Measurements from ENCODE around the gene MX1. TPM values are rescaled to one million over a fixed set of nuclear protein-coding genes. Genes with fewer than 3 reads are reported as not detected.

The MX1 gene
- total RNA-seq, 1 experiment from 2014 or later: 2.0 TPM

GRCh38 chr21:41407541-41408460 lies 18.2 kb upstream of the MX1 start:
- TF ChIP-seq CEBPB (IDR thresholded peaks at IDR 0.05; ENCODE audit: low read depth) (no peak), TCF7L2 (IDR thresholded peaks at IDR 0.05; ENCODE audit: borderline replicate concordance, extremely low read depth, insufficient read depth, insufficient read length) (no peak), ELF1 (IDR thresholded peaks at IDR 0.05; ENCODE audit: borderline replicate concordance, low read depth) (no peak), EGR1 (IDR thresholded peaks at IDR 0.05; ENCODE audit: low read depth) (no peak)
- TF ChIP-seq, protein P1, sequence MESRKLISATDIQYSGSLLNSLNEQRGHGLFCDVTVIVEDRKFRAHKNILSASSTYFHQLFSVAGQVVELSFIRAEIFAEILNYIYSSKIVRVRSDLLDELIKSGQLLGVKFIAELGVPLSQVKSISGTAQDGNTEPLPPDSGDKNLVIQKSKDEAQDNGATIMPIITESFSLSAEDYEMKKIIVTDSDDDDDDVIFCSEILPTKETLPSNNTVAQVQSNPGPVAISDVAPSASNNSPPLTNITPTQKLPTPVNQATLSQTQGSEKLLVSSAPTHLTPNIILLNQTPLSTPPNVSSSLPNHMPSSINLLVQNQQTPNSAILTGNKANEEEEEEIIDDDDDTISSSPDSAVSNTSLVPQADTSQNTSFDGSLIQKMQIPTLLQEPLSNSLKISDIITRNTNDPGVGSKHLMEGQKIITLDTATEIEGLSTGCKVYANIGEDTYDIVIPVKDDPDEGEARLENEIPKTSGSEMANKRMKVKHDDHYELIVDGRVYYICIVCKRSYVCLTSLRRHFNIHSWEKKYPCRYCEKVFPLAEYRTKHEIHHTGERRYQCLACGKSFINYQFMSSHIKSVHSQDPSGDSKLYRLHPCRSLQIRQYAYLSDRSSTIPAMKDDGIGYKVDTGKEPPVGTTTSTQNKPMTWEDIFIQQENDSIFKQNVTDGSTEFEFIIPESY (IDR thresholded peaks at IDR 0.05; ENCODE audit: extremely low read depth, insufficient replicate concordance, low read length): no peak
- H3K27ac ChIP-seq (ENCODE audit: low read depth, low read length): no peak overlapping the region
- ATAC-seq: no peak
- CTCF ChIA-PET: no interaction called here
- H3K4me2 ChIP-seq (ENCODE audit: low read length): no peak overlapping the region
- no peak overlapping the region for H2AFZ ChIP-seq (ENCODE audit: low read depth, low read length, poor library complexity, severe bottlenecking)
- RAD21 ChIA-PET (ENCODE audit: low non-redundant PET in 1 of 2, low total read pairs in 2 of 2, uncharacterized antibody in 2 of 2, unreplicated experiment in 2 of 2): no interaction called here
- H3K9me2 ChIP-seq (ENCODE audit: insufficient read depth): no peaks in the 10 kb centered on the region
- no peak for DNase-seq (ENCODE audit: low read depth, low spot score)
- no peak overlapping the region for H3K4me3 ChIP-seq (replicated peaks in 1 of 2; ENCODE audit: low read depth in 1 of 2, low read length in 2 of 2)
- intact Hi-C loops (cut with micrococcal nuclease): no loop called here
- H3K9me3 ChIP-seq (ENCODE audit: control insufficient read depth in 1 of 2, insufficient read depth in 1 of 2, low read depth in 1 of 2, low read length in 2 of 2): no peaks in the 10 kb centered on the region
- peaks cover 21% of the 10 kb centered on the region for H3K27me3 ChIP-seq (ENCODE audit: insufficient read depth, low read length)
- H3K4me1 ChIP-seq (ENCODE audit: control insufficient read depth in 1 of 2, insufficient read depth in 2 of 2, low read length in 2 of 2): peaks cover 2 to 8% of the 10 kb centered on the region in 2 experiments; a peak in 3 of 4 replicates
- POLR2A ChIA-PET: no interaction called here
- H3K79me2 ChIP-seq (ENCODE audit: insufficient read depth, low read length): no peaks in the 10 kb centered on the region
- H3K36me3 ChIP-seq (ENCODE audit: control insufficient read depth in 1 of 2, insufficient read depth in 2 of 2, low read length in 2 of 2): no peaks in the 10 kb centered on the region
- no peak overlapping the region for H3K9ac ChIP-seq (ENCODE audit: low read length)
- BruUV-seq (replicated peaks): no TSS peak
- H4K20me1 ChIP-seq (ENCODE audit: insufficient read depth): no peaks in the 10 kb centered on the region

DNA sequence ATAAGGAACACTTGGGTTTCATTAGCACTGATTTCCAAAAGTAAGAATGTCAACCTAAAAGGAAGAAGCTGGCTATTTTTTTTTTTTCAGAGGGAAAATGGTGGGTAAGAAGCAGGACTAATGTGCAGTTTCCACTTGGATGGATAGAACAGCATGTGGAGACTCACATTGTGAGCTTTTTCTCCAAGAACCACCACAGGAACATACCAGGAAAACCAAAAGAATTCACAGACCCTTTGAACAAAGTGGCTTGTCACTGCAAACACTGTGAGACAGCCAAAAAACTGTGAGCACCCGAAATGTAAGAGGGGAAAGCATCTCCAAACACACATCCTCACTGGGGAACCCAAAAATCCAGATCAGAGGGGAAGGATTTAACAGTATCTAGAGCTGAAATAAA lies 15.7 kb upstream of the MX1 start:
- Histone ChIP-seq H3K9me2 (ENCODE audit: insufficient read depth) (no peaks in the 10 kb centered on the region), H3K4me1 (ENCODE audit: control insufficient read depth in 1 of 2, insufficient read depth in 2 of 2, low read length in 2 of 2) (peaks cover 2 to 8% of the 10 kb centered on the region in 2 experiments; a peak in 3 of 4 replicates), H3K9ac (ENCODE audit: low read length) (no peak overlapping the region), H3K4me3 (replicated peaks in 1 of 2; ENCODE audit: low read depth in 1 of 2, low read length in 2 of 2) (no peak overlapping the region), H3K27ac (ENCODE audit: low read depth, low read length) (no peak overlapping the region), H3K79me2 (ENCODE audit: insufficient read depth, low read length) (no peaks in the 10 kb centered on the region), H4K20me1 (ENCODE audit: insufficient read depth) (no peaks in the 10 kb centered on the region), H3K27me3 (ENCODE audit: insufficient read depth, low read length) (peaks cover 21% of the 10 kb centered on the region), H3K36me3 (ENCODE audit: control insufficient read depth in 1 of 2, insufficient read depth in 2 of 2, low read length in 2 of 2) (no peaks in the 10 kb centered on the region), H3K4me2 (ENCODE audit: low read length) (no peak overlapping the region), H3K9me3 (ENCODE audit: control insufficient read depth in 1 of 2, insufficient read depth in 1 of 2, low read depth in 1 of 2, low read length in 2 of 2) (no peaks in the 10 kb centered on the region), H2AFZ (ENCODE audit: low read depth, low read length, poor library complexity, severe bottlenecking) (no peak overlapping the region)
- ChIA-PET POLR2A (interaction anchor here (1.3 kb wide), 1 partner anchor 13 kb away, joined by 3 read pairs; no protein-coding TSS in a partner anchor), RAD21 (ENCODE audit: low non-redundant PET in 1 of 2, low total read pairs in 2 of 2, uncharacterized antibody in 2 of 2, unreplicated experiment in 2 of 2) (no interaction called here), CTCF (no interaction called here)
- intact Hi-C loops (cut with micrococcal nuclease): no loop called here
- no peak for DNase-seq (ENCODE audit: low read depth, low spot score)
- ATAC-seq: no peak
- no TSS peak for BruUV-seq (replicated peaks)
- TF ChIP-seq EZH2 (IDR thresholded peaks at IDR 0.05): no peak
- TF ChIP-seq, protein P2, sequence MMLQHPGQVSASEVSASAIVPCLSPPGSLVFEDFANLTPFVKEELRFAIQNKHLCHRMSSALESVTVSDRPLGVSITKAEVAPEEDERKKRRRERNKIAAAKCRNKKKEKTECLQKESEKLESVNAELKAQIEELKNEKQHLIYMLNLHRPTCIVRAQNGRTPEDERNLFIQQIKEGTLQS (IDR thresholded peaks at IDR 0.05): no peak
- TF ChIP-seq, protein P1 (IDR thresholded peaks at IDR 0.05; ENCODE audit: extremely low read depth, insufficient replicate concordance, low read length): no peak
- no peak for TF ChIP-seq RAD21 (IDR thresholded peaks at IDR 0.05; ENCODE audit: low read depth)
- TF ChIP-seq POLR2A (IDR thresholded peaks at IDR 0.05; ENCODE audit: borderline replicate concordance, extremely low read depth, insufficient read depth, insufficient read length): no peak
- TF ChIP-seq, protein P3, sequence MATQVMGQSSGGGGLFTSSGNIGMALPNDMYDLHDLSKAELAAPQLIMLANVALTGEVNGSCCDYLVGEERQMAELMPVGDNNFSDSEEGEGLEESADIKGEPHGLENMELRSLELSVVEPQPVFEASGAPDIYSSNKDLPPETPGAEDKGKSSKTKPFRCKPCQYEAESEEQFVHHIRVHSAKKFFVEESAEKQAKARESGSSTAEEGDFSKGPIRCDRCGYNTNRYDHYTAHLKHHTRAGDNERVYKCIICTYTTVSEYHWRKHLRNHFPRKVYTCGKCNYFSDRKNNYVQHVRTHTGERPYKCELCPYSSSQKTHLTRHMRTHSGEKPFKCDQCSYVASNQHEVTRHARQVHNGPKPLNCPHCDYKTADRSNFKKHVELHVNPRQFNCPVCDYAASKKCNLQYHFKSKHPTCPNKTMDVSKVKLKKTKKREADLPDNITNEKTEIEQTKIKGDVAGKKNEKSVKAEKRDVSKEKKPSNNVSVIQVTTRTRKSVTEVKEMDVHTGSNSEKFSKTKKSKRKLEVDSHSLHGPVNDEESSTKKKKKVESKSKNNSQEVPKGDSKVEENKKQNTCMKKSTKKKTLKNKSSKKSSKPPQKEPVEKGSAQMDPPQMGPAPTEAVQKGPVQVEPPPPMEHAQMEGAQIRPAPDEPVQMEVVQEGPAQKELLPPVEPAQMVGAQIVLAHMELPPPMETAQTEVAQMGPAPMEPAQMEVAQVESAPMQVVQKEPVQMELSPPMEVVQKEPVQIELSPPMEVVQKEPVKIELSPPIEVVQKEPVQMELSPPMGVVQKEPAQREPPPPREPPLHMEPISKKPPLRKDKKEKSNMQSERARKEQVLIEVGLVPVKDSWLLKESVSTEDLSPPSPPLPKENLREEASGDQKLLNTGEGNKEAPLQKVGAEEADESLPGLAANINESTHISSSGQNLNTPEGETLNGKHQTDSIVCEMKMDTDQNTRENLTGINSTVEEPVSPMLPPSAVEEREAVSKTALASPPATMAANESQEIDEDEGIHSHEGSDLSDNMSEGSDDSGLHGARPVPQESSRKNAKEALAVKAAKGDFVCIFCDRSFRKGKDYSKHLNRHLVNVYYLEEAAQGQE (IDR thresholded peaks at IDR 0.05; ENCODE audit: low read depth): no peak
